ENCODE measurements around the gene OR4D9.

- TF ChIP-seq EP300 (IDR thresholded peaks at IDR 0.05; ENCODE audit: borderline replicate concordance in 1 of 2, control insufficient read depth in 1 of 2, low read depth in 2 of 2, low read length in 2 of 2) (no peak), DPF2 (IDR thresholded peaks at IDR 0.05) (no peak), JUND (IDR thresholded peaks at IDR 0.05; ENCODE audit: low read depth, low read length) (no peak), CTCF (IDR thresholded peaks at IDR 0.05 in 2 of 3, conservative IDR thresholded peaks at IDR 0.05 in 1 of 3; ENCODE audit: control insufficient read depth in 2 of 3, extremely low read depth in 1 of 3, insufficient read depth in 1 of 3, low read depth in 3 of 3, low read length in 3 of 3) (no peak), MEF2A (IDR thresholded peaks at IDR 0.05; ENCODE audit: insufficient read depth, low read depth, low read length) (no peak), HDAC6 (IDR thresholded peaks at IDR 0.05; ENCODE audit: unreplicated experiment) (no peak), ZZZ3 (IDR thresholded peaks at IDR 0.05; ENCODE audit: control insufficient read depth, insufficient read length, low read depth) (no peak), TAF1 (IDR thresholded peaks at IDR 0.05; ENCODE audit: borderline replicate concordance, low read depth, low read length) (no peak), TBL1XR1 (IDR thresholded peaks at IDR 0.05; ENCODE audit: low read depth, low read length) (no peak), ZBTB33 (IDR thresholded peaks at IDR 0.05) (no peak), EZH2 (IDR thresholded peaks at IDR 0.05; ENCODE audit: borderline replicate concordance, control insufficient read depth, low read depth, low read length) (no peak), SP1 (IDR thresholded peaks at IDR 0.05; ENCODE audit: low read depth, low read length) (no peak)
- TF ChIP-seq, protein P1, sequence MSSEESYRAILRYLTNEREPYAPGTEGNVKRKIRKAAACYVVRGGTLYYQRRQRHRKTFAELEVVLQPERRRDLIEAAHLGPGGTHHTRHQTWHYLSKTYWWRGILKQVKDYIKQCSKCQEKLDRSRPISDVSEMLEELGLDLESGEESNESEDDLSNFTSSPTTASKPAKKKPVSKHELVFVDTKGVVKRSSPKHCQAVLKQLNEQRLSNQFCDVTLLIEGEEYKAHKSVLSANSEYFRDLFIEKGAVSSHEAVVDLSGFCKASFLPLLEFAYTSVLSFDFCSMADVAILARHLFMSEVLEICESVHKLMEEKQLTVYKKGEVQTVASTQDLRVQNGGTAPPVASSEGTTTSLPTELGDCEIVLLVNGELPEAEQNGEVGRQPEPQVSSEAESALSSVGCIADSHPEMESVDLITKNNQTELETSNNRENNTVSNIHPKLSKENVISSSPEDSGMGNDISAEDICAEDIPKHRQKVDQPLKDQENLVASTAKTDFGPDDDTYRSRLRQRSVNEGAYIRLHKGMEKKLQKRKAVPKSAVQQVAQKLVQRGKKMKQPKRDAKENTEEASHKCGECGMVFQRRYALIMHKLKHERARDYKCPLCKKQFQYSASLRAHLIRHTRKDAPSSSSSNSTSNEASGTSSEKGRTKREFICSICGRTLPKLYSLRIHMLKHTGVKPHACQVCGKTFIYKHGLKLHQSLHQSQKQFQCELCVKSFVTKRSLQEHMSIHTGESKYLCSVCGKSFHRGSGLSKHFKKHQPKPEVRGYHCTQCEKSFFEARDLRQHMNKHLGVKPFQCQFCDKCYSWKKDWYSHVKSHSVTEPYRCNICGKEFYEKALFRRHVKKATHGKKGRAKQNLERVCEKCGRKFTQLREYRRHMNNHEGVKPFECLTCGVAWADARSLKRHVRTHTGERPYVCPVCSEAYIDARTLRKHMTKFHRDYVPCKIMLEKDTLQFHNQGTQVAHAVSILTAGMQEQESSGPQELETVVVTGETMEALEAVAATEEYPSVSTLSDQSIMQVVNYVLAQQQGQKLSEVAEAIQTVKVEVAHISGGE (CRISPR knock-in tag; IDR thresholded peaks at IDR 0.05) = no peak
Observed at GRCh38 chr11:59463190-59463641, 48.1 kb upstream of the OR4D9 start.

All from GM12878 (cell line).